DND-41 (cell line): Measurements from ENCODE around the gene MROH2A.

ENCODE experiments used
- ATAC-seq: fragments of 200-7000 bp; cut with Tn5 transposase; 3 replicates; pipeline ENCODE4 v1.9.1; 2021; ENCODE audit warnings: low read depth; ENCODE audit not compliant: insufficient read depth
- DNase-seq: peaks from one replicate; pipeline ENCODE4 v3.0.0-alpha.2; 2020
- H2AFZ ChIP-seq: 2 replicates; pipeline ENCODE4 v1.6.0; 2012; ENCODE audit warnings: low read depth, low read length
- H3K27ac ChIP-seq: 2 replicates; pipeline ENCODE4 v1.5.1; 2012; ENCODE audit warnings: low read length, inconsistent platforms
- H3K27me3 ChIP-seq: fragments of 200-600 bp; sonication (generic); 2 replicates; pipeline ENCODE4 v1.6.0; 2012; ENCODE audit warnings: low read length, mild to moderate bottlenecking, inconsistent platforms; ENCODE audit not compliant: insufficient read depth, poor library complexity
- H3K36me3 ChIP-seq: 2 replicates; pipeline ENCODE4 v1.5.1; 2012; ENCODE audit warnings: low read length, inconsistent platforms; ENCODE audit not compliant: insufficient read depth
- H3K4me1 ChIP-seq: 2 replicates; pipeline ENCODE4 v1.5.1; 2012; ENCODE audit warnings: mild to moderate bottlenecking, low read length; ENCODE audit not compliant: insufficient read depth
- H3K4me2 ChIP-seq: 2 replicates; pipeline ENCODE4 v1.6.0; 2012; ENCODE audit warnings: mild to moderate bottlenecking, moderate library complexity, low read length, inconsistent platforms; ENCODE audit not compliant: insufficient read depth
- H3K4me3 ChIP-seq, 2 experiments: fragments of 200-600 bp in 1 of 2; shearing (Covaris generic) in 1 of 2; 2 replicates each; pipeline ENCODE4 v1.5.1; 2012 to 2016; ENCODE audit warnings: inconsistent platforms in 2 of 2, low read length in 2 of 2, mild to moderate bottlenecking in 2 of 2, low read depth in 1 of 2, moderate library complexity in 1 of 2
- H3K79me2 ChIP-seq: 2 replicates; pipeline ENCODE4 v1.6.0; 2012; ENCODE audit warnings: low read length, inconsistent platforms; ENCODE audit not compliant: insufficient read depth
- H3K9ac ChIP-seq: 2 replicates; pipeline ENCODE4 v1.6.0; 2012; ENCODE audit warnings: low read depth, mild to moderate bottlenecking, inconsistent platforms, low read length, moderate library complexity
- H3K9me3 ChIP-seq: 2 replicates; pipeline ENCODE4 v1.5.1; 2012; ENCODE audit warnings: low read length, moderate library complexity, mild to moderate bottlenecking, inconsistent platforms; ENCODE audit not compliant: insufficient read depth, severe bottlenecking
- H4K20me1 ChIP-seq: 2 replicates; pipeline ENCODE4 v1.6.0; 2012; ENCODE audit warnings: low read length; ENCODE audit not compliant: insufficient read depth
- CTCF ChIP-seq: IDR thresholded peaks from 2 replicates; pipeline ENCODE4 v1.5.1; 2012; ENCODE audit warnings: borderline replicate concordance, low read length, moderate library complexity, mild to moderate bottlenecking; ENCODE audit not compliant: poor library complexity, severe bottlenecking; ENCODE audit errors: extremely low read depth
- EZH2 ChIP-seq: IDR thresholded peaks from 3 replicates; pipeline ENCODE4 v1.6.1; 2012; ENCODE audit warnings: borderline replicate concordance, low read depth, mild to moderate bottlenecking, moderate library complexity, low read length, inconsistent platforms; ENCODE audit not compliant: severe bottlenecking

MROH2A gene

GRCh38 chr2:233772153-233772552, 6.0 kb upstream of the MROH2A start:
- H3K4me1 ChIP-seq = no peaks in the 10 kb centered on the region
- no peak overlapping the region for H3K4me3 ChIP-seq
- no peaks in the 10 kb centered on the region for H3K9me3 ChIP-seq
- no peaks in the 10 kb centered on the region for H3K27me3 ChIP-seq
- H3K27ac ChIP-seq = no peak overlapping the region
- TF ChIP-seq EZH2 = no peak
- TF ChIP-seq CTCF = no peak
- H3K9ac ChIP-seq = no peak overlapping the region
- H3K4me2 ChIP-seq = no peak overlapping the region
- DNase-seq (no peak), ATAC-seq (no peak)
- H2AFZ ChIP-seq = no peak overlapping the region
- no peaks in the 10 kb centered on the region for H4K20me1 ChIP-seq
- H3K79me2 ChIP-seq = no peaks in the 10 kb centered on the region
- H3K36me3 ChIP-seq = no peaks in the 10 kb centered on the region

GRCh38 chr2:233772583-233772982, 5.5 kb upstream of the MROH2A start:
- Histone ChIP-seq H3K27me3 (no peaks in the 10 kb centered on the region), H2AFZ (no peak overlapping the region), H3K4me3 (no peak overlapping the region), H3K4me1 (no peaks in the 10 kb centered on the region), H3K9me3 (no peaks in the 10 kb centered on the region), H3K79me2 (no peaks in the 10 kb centered on the region), H3K36me3 (no peaks in the 10 kb centered on the region), H3K4me2 (no peak overlapping the region), H3K27ac (no peak overlapping the region), H4K20me1 (no peaks in the 10 kb centered on the region), H3K9ac (no peak overlapping the region)
- DNase-seq (no peak), ATAC-seq (no peak)
- TF ChIP-seq CTCF (no peak), EZH2 (no peak)

GRCh38 chr2:233773854-233774253, 4.3 kb upstream of the MROH2A start:
- H3K36me3 ChIP-seq = no peaks in the 10 kb centered on the region
- no peaks in the 10 kb centered on the region for H4K20me1 ChIP-seq
- no peaks in the 10 kb centered on the region for H3K79me2 ChIP-seq
- no peak overlapping the region for H3K4me2 ChIP-seq
- no peak for TF ChIP-seq EZH2
- TF ChIP-seq CTCF = no peak
- no peak for DNase-seq
- no peaks in the 10 kb centered on the region for H3K4me1 ChIP-seq
- no peak overlapping the region for H3K4me3 ChIP-seq
- no peak overlapping the region for H2AFZ ChIP-seq
- H3K27ac ChIP-seq = no peak overlapping the region
- no peaks in the 10 kb centered on the region for H3K27me3 ChIP-seq
- no peaks in the 10 kb centered on the region for H3K9me3 ChIP-seq
- no peak overlapping the region for H3K9ac ChIP-seq
- no peak for ATAC-seq

- TF ChIP-seq EZH2 = no peak
- TF ChIP-seq CTCF = no peak
- H3K79me2 ChIP-seq = no peaks in the 10 kb centered on the region
- ATAC-seq = no peak
- no peak overlapping the region for H3K4me3 ChIP-seq
- no peak overlapping the region for H3K9ac ChIP-seq
- H3K27ac ChIP-seq = no peak overlapping the region
- no peak overlapping the region for H3K4me2 ChIP-seq
- no peaks in the 10 kb centered on the region for H3K27me3 ChIP-seq
- H3K4me1 ChIP-seq = no peaks in the 10 kb centered on the region
- H4K20me1 ChIP-seq = no peaks in the 10 kb centered on the region
- no peak overlapping the region for H2AFZ ChIP-seq
- H3K36me3 ChIP-seq = no peaks in the 10 kb centered on the region
- H3K9me3 ChIP-seq = no peaks in the 10 kb centered on the region
- no peak for DNase-seq
Measured at GRCh38 chr2:233775414-233775813, 2.7 kb upstream of the MROH2A start.
